ENCODE data around the gene LRP3.

The LRP3 gene

DNA sequence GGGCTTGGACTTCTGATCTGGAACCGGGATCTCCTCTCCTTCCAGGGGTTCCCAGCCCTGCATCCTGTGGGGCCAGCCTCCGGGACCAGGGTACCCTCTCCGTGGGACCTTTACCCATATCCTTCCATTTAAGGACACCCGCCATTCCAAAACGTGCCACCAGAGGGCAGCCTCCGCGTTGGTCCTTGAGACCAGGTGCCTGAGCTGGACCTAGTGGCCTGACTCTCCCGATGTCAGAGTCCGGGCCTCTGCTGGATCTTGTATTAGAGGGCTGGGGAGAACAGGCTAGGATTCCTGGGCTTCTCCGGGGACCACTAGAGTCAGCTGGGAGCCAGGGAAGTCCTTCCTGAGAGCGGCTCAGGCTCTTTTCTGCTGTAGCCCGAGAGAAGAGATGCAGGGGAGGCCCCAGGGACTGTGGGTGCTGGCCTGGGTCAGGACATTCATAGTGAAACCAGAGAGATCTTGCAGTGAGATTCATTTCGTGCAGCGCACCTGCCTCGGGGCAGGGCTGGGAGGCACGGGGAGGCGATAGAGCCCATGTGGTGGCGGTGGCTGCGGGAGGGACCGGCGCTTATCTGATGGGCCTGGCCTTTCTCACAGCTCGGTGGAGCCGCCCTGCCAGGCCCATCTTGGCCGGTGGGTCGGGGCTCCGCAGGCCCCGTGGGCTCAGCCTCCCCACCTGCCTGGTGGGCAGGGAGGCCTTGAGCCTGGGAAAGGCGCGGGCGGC lies 41.3 kb downstream of the LRP3 start:
- Histone ChIP-seq H2AK5ac (ENCODE audit: low read depth, low read length) (peak overlapping the region; percentile 80), H2BK5ac (ENCODE audit: low read length) (no peak overlapping the region), H3K4me2 (ENCODE audit: insufficient read depth, low read length, poor library complexity, severe bottlenecking) (no peak overlapping the region), H4K91ac (ENCODE audit: low read depth, low read length, poor library complexity) (no peak overlapping the region), H3K9me3 (replicated peaks in 1 of 2; ENCODE audit: control insufficient read depth in 2 of 2, insufficient read depth in 1 of 2, low read depth in 1 of 2, low read length in 2 of 2) (no peaks in the 10 kb centered on the region), H3K27me3 (ENCODE audit: control insufficient read depth in 3 of 3, insufficient read depth in 3 of 3, low read depth in 1 of 3, low read length in 3 of 3) (peaks cover 0 to 29% (median 0%) of the 10 kb centered on the region in 3 experiments), H3K36me3 (replicated peaks in 1 of 2; ENCODE audit: control insufficient read depth in 2 of 2, insufficient read depth in 2 of 2, low read length in 2 of 2) (no peaks in the 10 kb centered on the region), H3K79me1 (ENCODE audit: low read depth, low read length) (peaks cover 2% of the 10 kb centered on the region), H3K4me3 (ENCODE audit: low read length in 2 of 2) (no peak overlapping the region), H3K23ac (ENCODE audit: low read depth, low read length, poor library complexity) (no peak overlapping the region), H2BK120ac (ENCODE audit: low read depth, low read length) (no peak overlapping the region), H3K18ac (ENCODE audit: low read length) (no peak overlapping the region), H3K4ac (ENCODE audit: low read length) (no peak overlapping the region), H2BK15ac (ENCODE audit: low read length) (no peak overlapping the region), H3K14ac (ENCODE audit: low read length) (no peak overlapping the region), H3K9ac (ENCODE audit: low read depth, low read length, poor library complexity) (no peak overlapping the region), H2AFZ (ENCODE audit: low read length) (no peak overlapping the region), H4K8ac (ENCODE audit: low read depth, low read length) (no peak overlapping the region), H2BK12ac (ENCODE audit: low read length) (no peak overlapping the region), H3K4me1 (ENCODE audit: control insufficient read depth in 2 of 2, insufficient read depth in 1 of 2, low read depth in 1 of 2, low read length in 2 of 2) (no peaks in the 10 kb centered on the region), H3K27ac (replicated peaks; ENCODE audit: low read length) (no peak overlapping the region)
- no CpG with 5 or more reads among the region's 30 CpGs for WGBS, 2 donors (ENCODE audit: extremely low coverage in 2 of 2, insufficient read length in 2 of 2, insufficient replicate concordance in 1 of 2)
- peak; percentile 78 for DNase-seq (ENCODE audit: low spot score)

DNA sequence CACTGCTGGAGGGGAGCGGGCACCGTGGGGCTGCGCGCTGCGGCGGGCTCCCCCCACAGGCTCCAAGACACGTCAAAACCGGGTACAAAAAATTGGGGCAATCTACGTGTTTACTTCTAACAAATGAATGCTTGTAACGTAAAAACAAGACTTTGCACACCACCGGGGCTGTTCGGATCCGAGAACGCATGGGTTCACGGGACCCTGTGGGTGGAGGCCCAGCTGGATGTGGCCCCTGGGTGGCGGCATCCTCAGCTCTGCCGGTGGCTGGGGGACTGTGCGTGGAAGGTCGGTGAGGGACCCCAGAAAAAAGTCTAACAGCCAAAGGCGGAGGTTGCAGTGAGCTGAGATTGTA lies 41.8 kb downstream of the LRP3 start:
- Histone ChIP-seq H3K4me1 (ENCODE audit: control insufficient read depth in 2 of 2, insufficient read depth in 1 of 2, low read depth in 1 of 2, low read length in 2 of 2) (no peaks in the 10 kb centered on the region), H2BK120ac (ENCODE audit: low read depth, low read length) (no peak overlapping the region), H3K4ac (ENCODE audit: low read length) (no peak overlapping the region), H3K27me3 (ENCODE audit: control insufficient read depth in 3 of 3, insufficient read depth in 3 of 3, low read depth in 1 of 3, low read length in 3 of 3) (peaks cover 0 to 29% (median 0%) of the 10 kb centered on the region in 3 experiments), H3K9ac (ENCODE audit: low read depth, low read length, poor library complexity) (no peak overlapping the region), H3K14ac (ENCODE audit: low read length) (no peak overlapping the region), H2BK15ac (ENCODE audit: low read length) (no peak overlapping the region), H3K18ac (ENCODE audit: low read length) (no peak overlapping the region), H3K79me1 (ENCODE audit: low read depth, low read length) (peaks cover 2% of the 10 kb centered on the region), H2AK5ac (ENCODE audit: low read depth, low read length) (peak overlapping the region; percentile 80), H3K4me2 (ENCODE audit: insufficient read depth, low read length, poor library complexity, severe bottlenecking) (no peak overlapping the region), H3K4me3 (ENCODE audit: low read length in 2 of 2) (no peak overlapping the region), H3K36me3 (replicated peaks in 1 of 2; ENCODE audit: control insufficient read depth in 2 of 2, insufficient read depth in 2 of 2, low read length in 2 of 2) (no peaks in the 10 kb centered on the region), H3K23ac (ENCODE audit: low read depth, low read length, poor library complexity) (no peak overlapping the region), H3K27ac (replicated peaks; ENCODE audit: low read length) (no peak overlapping the region), H4K8ac (ENCODE audit: low read depth, low read length) (no peak overlapping the region), H3K9me3 (replicated peaks in 1 of 2; ENCODE audit: control insufficient read depth in 2 of 2, insufficient read depth in 1 of 2, low read depth in 1 of 2, low read length in 2 of 2) (no peaks in the 10 kb centered on the region), H2BK12ac (ENCODE audit: low read length) (no peak overlapping the region), H2BK5ac (ENCODE audit: low read length) (no peak overlapping the region), H4K91ac (ENCODE audit: low read depth, low read length, poor library complexity) (no peak overlapping the region), H2AFZ (ENCODE audit: low read length) (no peak overlapping the region)
- WGBS, 2 donors (ENCODE audit: extremely low coverage in 2 of 2, insufficient read length in 2 of 2, insufficient replicate concordance in 1 of 2), result no CpG with 5 or more reads among the region's 20 CpGs
- DNase-seq (ENCODE audit: low spot score), result no peak

DNA sequence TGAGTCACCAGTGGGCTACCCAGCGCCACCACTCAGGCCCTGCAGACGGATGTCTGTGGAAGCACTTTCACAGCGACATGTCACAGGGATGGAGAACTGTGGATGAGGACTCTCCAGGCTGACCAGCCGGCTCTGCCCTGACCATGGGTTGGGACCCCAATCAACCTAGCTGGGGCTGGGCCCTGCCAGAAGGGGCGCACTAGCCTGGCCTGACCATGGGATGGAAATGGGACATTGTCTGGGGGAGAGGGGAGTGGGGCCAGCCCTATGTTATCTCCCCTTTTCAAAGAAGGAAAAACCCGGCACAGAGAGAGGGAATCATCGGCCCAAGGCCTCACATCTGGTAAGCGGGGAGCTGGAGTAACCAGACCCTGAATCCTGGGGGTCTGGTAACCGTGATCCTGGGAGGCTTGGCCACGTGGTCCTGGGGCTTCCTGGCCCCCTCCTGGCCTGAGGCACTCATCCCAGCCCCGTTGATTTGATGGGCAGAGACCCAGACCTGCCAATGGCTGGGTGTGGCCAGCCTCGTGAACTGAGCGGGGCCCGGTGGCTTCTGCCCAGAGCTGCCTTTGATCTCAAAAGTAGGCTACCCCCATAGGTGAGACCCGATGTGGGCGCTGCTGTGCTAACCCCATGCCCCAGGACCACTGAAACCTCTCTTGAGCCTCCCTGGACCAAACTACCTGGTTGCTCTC lies 42.7 kb downstream of the LRP3 start:
- peaks cover 2% of the 10 kb centered on the region for H3K79me1 ChIP-seq (ENCODE audit: low read depth, low read length)
- no peak overlapping the region for H3K4me2 ChIP-seq (ENCODE audit: insufficient read depth, low read length, poor library complexity, severe bottlenecking)
- H2BK12ac ChIP-seq (ENCODE audit: low read length), result no peak overlapping the region
- no peaks in the 10 kb centered on the region for H3K9me3 ChIP-seq (replicated peaks in 1 of 2; ENCODE audit: control insufficient read depth in 2 of 2, insufficient read depth in 1 of 2, low read depth in 1 of 2, low read length in 2 of 2)
- no peak overlapping the region for H3K4ac ChIP-seq (ENCODE audit: low read length)
- DNase-seq (ENCODE audit: low spot score), result no peak
- H2AFZ ChIP-seq (ENCODE audit: low read length), result no peak overlapping the region
- H3K9ac ChIP-seq (ENCODE audit: low read depth, low read length, poor library complexity), result peak overlapping the region; percentile 34
- no peak overlapping the region for H3K27ac ChIP-seq (replicated peaks; ENCODE audit: low read length)
- whole genome bisulfite sequencing, 2 donors (ENCODE audit: extremely low coverage in 2 of 2, insufficient read length in 2 of 2, insufficient replicate concordance in 1 of 2), result no CpG with 5 or more reads among the region's 16 CpGs
- no peak overlapping the region for H4K8ac ChIP-seq (ENCODE audit: low read depth, low read length)
- no peak overlapping the region for H2BK120ac ChIP-seq (ENCODE audit: low read depth, low read length)
- peak overlapping the region; percentile 45 for H2BK5ac ChIP-seq (ENCODE audit: low read length)
- no peak overlapping the region for H3K4me3 ChIP-seq (ENCODE audit: low read length in 2 of 2)
- H3K27me3 ChIP-seq (ENCODE audit: control insufficient read depth in 3 of 3, insufficient read depth in 3 of 3, low read depth in 1 of 3, low read length in 3 of 3), result peaks cover 0 to 25% (median 0%) of the 10 kb centered on the region in 3 experiments
- no peaks in the 10 kb centered on the region for H3K36me3 ChIP-seq (replicated peaks in 1 of 2; ENCODE audit: control insufficient read depth in 2 of 2, insufficient read depth in 2 of 2, low read length in 2 of 2)
- H2AK5ac ChIP-seq (ENCODE audit: low read depth, low read length), result peak overlapping the region; percentile 38
- H3K18ac ChIP-seq (ENCODE audit: low read length), result peak overlapping the region; percentile 62
- no peak overlapping the region for H4K91ac ChIP-seq (ENCODE audit: low read depth, low read length, poor library complexity)
- no peaks in the 10 kb centered on the region for H3K4me1 ChIP-seq (ENCODE audit: control insufficient read depth in 2 of 2, insufficient read depth in 1 of 2, low read depth in 1 of 2, low read length in 2 of 2)
- H3K23ac ChIP-seq (ENCODE audit: low read depth, low read length, poor library complexity), result peak overlapping the region; percentile 26
- H2BK15ac ChIP-seq (ENCODE audit: low read length), result no peak overlapping the region
- peak overlapping the region; percentile 47 for H3K14ac ChIP-seq (ENCODE audit: low read length)

DNA sequence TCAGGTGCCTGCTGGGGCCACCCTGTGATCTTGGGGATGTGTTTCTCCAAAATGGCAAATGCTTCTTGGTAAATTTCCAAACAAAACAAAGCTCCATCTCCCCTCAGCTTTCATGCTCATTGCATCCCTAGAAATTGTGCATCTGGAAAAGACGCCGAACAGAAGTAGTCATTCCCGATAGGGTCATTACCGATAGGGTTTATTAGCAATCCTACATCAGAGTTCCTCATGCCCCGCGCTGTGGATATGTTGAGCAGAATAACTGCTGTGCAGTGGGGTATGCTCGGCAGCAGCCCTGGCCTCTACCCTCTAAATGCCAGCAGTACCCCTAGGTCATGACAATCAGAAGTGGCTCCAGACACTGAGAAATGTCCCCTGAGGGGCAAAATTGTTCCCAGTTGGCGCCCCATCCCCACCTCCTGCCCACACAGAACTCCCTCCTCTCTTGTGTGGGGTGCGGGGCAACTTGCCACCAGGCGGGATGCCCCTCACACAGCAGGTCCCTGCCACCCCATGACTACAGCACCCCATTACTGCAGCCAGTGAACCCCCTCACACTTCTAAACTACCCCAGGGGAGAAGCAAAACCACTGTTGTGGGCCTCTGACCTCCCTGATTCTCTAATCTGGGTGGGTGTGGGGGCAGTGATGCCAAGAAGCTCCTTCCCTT lies 44.5 kb downstream of the LRP3 start:
- Histone ChIP-seq H2AK5ac (ENCODE audit: low read depth, low read length) (peak overlapping the region; percentile 6), H2AFZ (ENCODE audit: low read length) (no peak overlapping the region), H3K9ac (ENCODE audit: low read depth, low read length, poor library complexity) (peak overlapping the region; percentile 34), H3K4ac (ENCODE audit: low read length) (no peak overlapping the region), H2BK12ac (ENCODE audit: low read length) (peak overlapping the region; percentile 25), H3K4me2 (ENCODE audit: insufficient read depth, low read length, poor library complexity, severe bottlenecking) (no peak overlapping the region), H3K36me3 (replicated peaks in 1 of 2; ENCODE audit: control insufficient read depth in 2 of 2, insufficient read depth in 2 of 2, low read length in 2 of 2) (no peaks in the 10 kb centered on the region), H2BK120ac (ENCODE audit: low read depth, low read length) (no peak overlapping the region), H3K4me3 (ENCODE audit: low read length in 2 of 2) (no peak overlapping the region), H3K23ac (ENCODE audit: low read depth, low read length, poor library complexity) (no peak overlapping the region), H3K9me3 (replicated peaks in 1 of 2; ENCODE audit: control insufficient read depth in 2 of 2, insufficient read depth in 1 of 2, low read depth in 1 of 2, low read length in 2 of 2) (no peaks in the 10 kb centered on the region), H4K91ac (ENCODE audit: low read depth, low read length, poor library complexity) (no peak overlapping the region), H3K4me1 (ENCODE audit: control insufficient read depth in 2 of 2, insufficient read depth in 1 of 2, low read depth in 1 of 2, low read length in 2 of 2) (no peaks in the 10 kb centered on the region), H3K27ac (replicated peaks; ENCODE audit: low read length) (no peak overlapping the region), H2BK5ac (ENCODE audit: low read length) (no peak overlapping the region), H3K79me1 (ENCODE audit: low read depth, low read length) (no peaks in the 10 kb centered on the region), H3K27me3 (ENCODE audit: control insufficient read depth in 3 of 3, insufficient read depth in 3 of 3, low read depth in 1 of 3, low read length in 3 of 3) (peaks cover 0 to 17% (median 0%) of the 10 kb centered on the region in 3 experiments), H4K8ac (ENCODE audit: low read depth, low read length) (no peak overlapping the region), H3K18ac (ENCODE audit: low read length) (no peak overlapping the region), H3K14ac (ENCODE audit: low read length) (no peak overlapping the region), H2BK15ac (ENCODE audit: low read length) (no peak overlapping the region)
- WGBS, 2 donors (ENCODE audit: extremely low coverage in 2 of 2, insufficient read length in 2 of 2, insufficient replicate concordance in 1 of 2), result no CpG with 5 or more reads among the region's 10 CpGs
- DNase-seq (ENCODE audit: low spot score), result no peak
